ENCODE data around the gene PHF21A.
A peak's percentile ranks its signal among the peaks of the same experiment; 100 is the strongest.

PHF21A gene

GRCh38 chr11:45917286-45917622, 204.0 kb downstream of the PHF21A start:
- Histone ChIP-seq H4K8ac (ENCODE audit: low read length) (peak overlapping the region; percentile 93), H3K4me2 (ENCODE audit: low read length, poor library complexity, severe bottlenecking) (peak overlapping the region; percentile 71), H3K14ac (ENCODE audit: low read length in 2 of 2) (no peak overlapping the region), H3K27me3 (ENCODE audit: control insufficient read depth in 1 of 2, insufficient read depth in 1 of 2, low read length in 2 of 2) (peaks cover 13 to 20% of the 10 kb centered on the region in 2 experiments), H2AFZ (ENCODE audit: low read depth, low read length) (peak overlapping the region; percentile 62), H2BK120ac (ENCODE audit: low read depth, low read length) (no peak overlapping the region), H2AK5ac (ENCODE audit: low read length, severe bottlenecking) (no peak overlapping the region), H3K36me3 (ENCODE audit: control insufficient read depth in 1 of 2, insufficient read depth in 2 of 2, low read depth in 1 of 2, low read length in 2 of 2) (peaks cover 37 to 39% of the 10 kb centered on the region in 2 experiments), H3K23ac (ENCODE audit: low read length in 2 of 2) (peak overlapping the region in 1 of 2 experiments; percentile 86), H2BK15ac (ENCODE audit: low read depth, poor library complexity, severe bottlenecking) (peak overlapping the region; percentile 96), H3K27ac (ENCODE audit: low read length, poor library complexity, severe bottlenecking) (peak overlapping the region; percentile 65), H3K18ac (ENCODE audit: low read depth in 1 of 2, low read length in 2 of 2) (peak overlapping the region; percentile 79 to 92), H4K91ac (ENCODE audit: low read length) (peak overlapping the region; percentile 90), H3K4ac (ENCODE audit: low read depth in 1 of 2, low read length in 2 of 2) (peak overlapping the region in 1 of 2 experiments; percentile 63), H2BK12ac (ENCODE audit: low read length in 2 of 2) (no peak overlapping the region), H3K4me1 (ENCODE audit: control insufficient read depth, insufficient read depth, low read depth, low read length) (peaks cover 25% of the 10 kb centered on the region), H3K4me3 (ENCODE audit: insufficient read depth in 1 of 2, low read depth in 1 of 2, low read length in 2 of 2) (peak overlapping the region; percentile 85 to 100), H3K79me1 (replicated peaks; ENCODE audit: low read length, poor library complexity, severe bottlenecking) (peaks cover 30% of the 10 kb centered on the region), H2BK5ac (ENCODE audit: low read depth, low read length, poor library complexity, severe bottlenecking) (no peak overlapping the region), H3K9ac (ENCODE audit: low read length) (peak overlapping the region; percentile 99), H3K9me3 (ENCODE audit: control insufficient read depth, low read length) (no peaks in the 10 kb centered on the region)
- 4% methylated on average over 13 of the region's 16 CpGs for WGBS
- DNase-seq, result no peak

GRCh38 chr11:45915446-45915845, 205.8 kb downstream of the PHF21A start:
- Histone ChIP-seq H3K27me3 (ENCODE audit: control insufficient read depth in 1 of 2, insufficient read depth in 1 of 2, low read length in 2 of 2) (peaks cover 0 to 2% of the 10 kb centered on the region in 2 experiments), H2BK12ac (ENCODE audit: low read length in 2 of 2) (no peak overlapping the region), H3K4ac (ENCODE audit: low read depth in 1 of 2, low read length in 2 of 2) (no peak overlapping the region), H4K91ac (ENCODE audit: low read length) (no peak overlapping the region), H2BK15ac (ENCODE audit: low read depth, poor library complexity, severe bottlenecking) (no peak overlapping the region), H2BK5ac (ENCODE audit: low read depth, low read length, poor library complexity, severe bottlenecking) (no peak overlapping the region), H3K4me1 (ENCODE audit: control insufficient read depth, insufficient read depth, low read depth, low read length) (peaks cover 16% of the 10 kb centered on the region), H3K36me3 (ENCODE audit: control insufficient read depth in 1 of 2, insufficient read depth in 2 of 2, low read depth in 1 of 2, low read length in 2 of 2) (peaks cover 52 to 56% of the 10 kb centered on the region in 2 experiments), H3K18ac (ENCODE audit: low read depth in 1 of 2, low read length in 2 of 2) (no peak overlapping the region), H3K14ac (ENCODE audit: low read length in 2 of 2) (no peak overlapping the region), H3K4me3 (ENCODE audit: insufficient read depth in 1 of 2, low read depth in 1 of 2, low read length in 2 of 2) (no peak overlapping the region), H2BK120ac (ENCODE audit: low read depth, low read length) (no peak overlapping the region), H3K9me3 (ENCODE audit: control insufficient read depth, low read length) (no peaks in the 10 kb centered on the region), H3K9ac (ENCODE audit: low read length) (no peak overlapping the region), H3K27ac (ENCODE audit: low read length, poor library complexity, severe bottlenecking) (no peak overlapping the region), H3K4me2 (ENCODE audit: low read length, poor library complexity, severe bottlenecking) (no peak overlapping the region), H3K79me1 (replicated peaks; ENCODE audit: low read length, poor library complexity, severe bottlenecking) (peaks cover 30% of the 10 kb centered on the region), H3K23ac (ENCODE audit: low read length in 2 of 2) (no peak overlapping the region), H2AK5ac (ENCODE audit: low read length, severe bottlenecking) (no peak overlapping the region), H2AFZ (ENCODE audit: low read depth, low read length) (no peak overlapping the region), H4K8ac (ENCODE audit: low read length) (no peak overlapping the region)
- no peak for DNase-seq
- WGBS, result 87% methylated on average over 13 of the region's 13 CpGs

- Histone ChIP-seq H3K4ac (ENCODE audit: low read depth in 1 of 2, low read length in 2 of 2) (no peak overlapping the region), H2BK120ac (ENCODE audit: low read depth, low read length) (no peak overlapping the region), H3K9ac (ENCODE audit: low read length) (no peak overlapping the region), H2BK5ac (ENCODE audit: low read depth, low read length, poor library complexity, severe bottlenecking) (no peak overlapping the region), H4K8ac (ENCODE audit: low read length) (no peak overlapping the region), H3K18ac (ENCODE audit: low read depth in 1 of 2, low read length in 2 of 2) (no peak overlapping the region), H3K27me3 (ENCODE audit: control insufficient read depth in 1 of 2, insufficient read depth in 1 of 2, low read length in 2 of 2) (no peaks in the 10 kb centered on the region), H3K4me3 (ENCODE audit: insufficient read depth in 1 of 2, low read depth in 1 of 2, low read length in 2 of 2) (no peak overlapping the region), H3K9me3 (ENCODE audit: control insufficient read depth, low read length) (no peaks in the 10 kb centered on the region), H2BK12ac (ENCODE audit: low read length in 2 of 2) (no peak overlapping the region), H2BK15ac (ENCODE audit: low read depth, poor library complexity, severe bottlenecking) (no peak overlapping the region), H2AK5ac (ENCODE audit: low read length, severe bottlenecking) (no peak overlapping the region), H4K91ac (ENCODE audit: low read length) (no peak overlapping the region), H2AFZ (ENCODE audit: low read depth, low read length) (no peak overlapping the region), H3K4me1 (ENCODE audit: control insufficient read depth, insufficient read depth, low read depth, low read length) (peaks cover 15% of the 10 kb centered on the region), H3K14ac (ENCODE audit: low read length in 2 of 2) (no peak overlapping the region), H3K79me1 (replicated peaks; ENCODE audit: low read length, poor library complexity, severe bottlenecking) (peaks cover 30% of the 10 kb centered on the region), H3K27ac (ENCODE audit: low read length, poor library complexity, severe bottlenecking) (no peak overlapping the region), H3K36me3 (ENCODE audit: control insufficient read depth in 1 of 2, insufficient read depth in 2 of 2, low read depth in 1 of 2, low read length in 2 of 2) (peaks cover 65 to 69% of the 10 kb centered on the region in 2 experiments), H3K4me2 (ENCODE audit: low read length, poor library complexity, severe bottlenecking) (no peak overlapping the region), H3K23ac (ENCODE audit: low read length in 2 of 2) (no peak overlapping the region)
- no peak for DNase-seq
- 90% methylated on average over 21 of the region's 22 CpGs for WGBS
These were observed 207.2 kb downstream of the PHF21A start for GRCh38 chr11:45913942-45914635.

- Histone ChIP-seq H3K4me2 (ENCODE audit: low read length, poor library complexity, severe bottlenecking) (no peak overlapping the region), H3K14ac (ENCODE audit: low read length in 2 of 2) (no peak overlapping the region), H3K9ac (ENCODE audit: low read length) (no peak overlapping the region), H4K8ac (ENCODE audit: low read length) (no peak overlapping the region), H2AFZ (ENCODE audit: low read depth, low read length) (no peak overlapping the region), H2BK15ac (ENCODE audit: low read depth, poor library complexity, severe bottlenecking) (no peak overlapping the region), H3K36me3 (ENCODE audit: control insufficient read depth in 1 of 2, insufficient read depth in 2 of 2, low read depth in 1 of 2, low read length in 2 of 2) (peaks cover 67 to 74% of the 10 kb centered on the region in 2 experiments), H3K23ac (ENCODE audit: low read length in 2 of 2) (no peak overlapping the region), H3K9me3 (ENCODE audit: control insufficient read depth, low read length) (no peaks in the 10 kb centered on the region), H4K91ac (ENCODE audit: low read length) (no peak overlapping the region), H3K79me1 (replicated peaks; ENCODE audit: low read length, poor library complexity, severe bottlenecking) (peaks cover 30% of the 10 kb centered on the region), H3K4me1 (ENCODE audit: control insufficient read depth, insufficient read depth, low read depth, low read length) (peaks cover 15% of the 10 kb centered on the region), H3K4ac (ENCODE audit: low read depth in 1 of 2, low read length in 2 of 2) (no peak overlapping the region), H3K27me3 (ENCODE audit: control insufficient read depth in 1 of 2, insufficient read depth in 1 of 2, low read length in 2 of 2) (no peaks in the 10 kb centered on the region), H3K27ac (ENCODE audit: low read length, poor library complexity, severe bottlenecking) (no peak overlapping the region), H3K4me3 (ENCODE audit: insufficient read depth in 1 of 2, low read depth in 1 of 2, low read length in 2 of 2) (no peak overlapping the region), H2BK5ac (ENCODE audit: low read depth, low read length, poor library complexity, severe bottlenecking) (no peak overlapping the region), H2BK12ac (ENCODE audit: low read length in 2 of 2) (no peak overlapping the region), H2AK5ac (ENCODE audit: low read length, severe bottlenecking) (no peak overlapping the region), H3K18ac (ENCODE audit: low read depth in 1 of 2, low read length in 2 of 2) (no peak overlapping the region), H2BK120ac (ENCODE audit: low read depth, low read length) (no peak overlapping the region)
- WGBS, result 97% methylated on average over 19 of the region's 19 CpGs
- no peak for DNase-seq
These were observed 207.7 kb downstream of the PHF21A start for GRCh38 chr11:45913514-45913913.
